Loucy (cell line): ENCODE data around the gene C1QTNF4.

Source experiments
- H2AFZ ChIP-seq: fragments of 200-600 bp; sonication (generic); 2 replicates; pipeline ENCODE4 v1.6.0; 2016; ENCODE audit warnings: antibody characterized with exemption, mild to moderate bottlenecking, low read length, moderate library complexity
- H3F3A ChIP-seq: fragments of 200-600 bp; 2 replicates; pipeline ENCODE4 v1.6.0; 2016; ENCODE audit warnings: antibody characterized with exemption, low read depth, mild to moderate bottlenecking
- H3K27me3 ChIP-seq: fragments of 200-600 bp; sonication (generic); 2 replicates; pipeline ENCODE4 v1.6.1; 2014; ENCODE audit warnings: low read length, mild to moderate bottlenecking; ENCODE audit not compliant: insufficient read depth, poor library complexity, severe bottlenecking
- H3K36me3 ChIP-seq: fragments of 200-600 bp; sonication (generic); 2 replicates; pipeline ENCODE4 v1.6.1; 2016; ENCODE audit warnings: low read length; ENCODE audit not compliant: insufficient read depth
- H3K4me1 ChIP-seq: fragments of 200-600 bp; sonication (generic); 2 replicates; pipeline ENCODE4 v1.5.1; 2014; ENCODE audit warnings: low read length, mild to moderate bottlenecking; ENCODE audit not compliant: insufficient read depth, poor library complexity, severe bottlenecking
- H3K4me2 ChIP-seq: fragments of 200-600 bp; sonication (generic); 2 replicates; pipeline ENCODE4 v1.6.0; 2014; ENCODE audit warnings: antibody characterized with exemption, low read length, low read depth, mild to moderate bottlenecking; ENCODE audit not compliant: poor library complexity, severe bottlenecking
- H3K4me3 ChIP-seq: fragments of 200-600 bp; sonication (generic); 2 replicates; pipeline ENCODE4 v1.5.1; 2014; ENCODE audit warnings: low read length, mild to moderate bottlenecking, mixed read lengths; ENCODE audit not compliant: poor library complexity, severe bottlenecking
- H3K79me2 ChIP-seq: fragments of 200-600 bp; sonication (generic); 2 replicates; pipeline ENCODE4 v1.6.1; 2014; ENCODE audit warnings: low read length; ENCODE audit not compliant: insufficient read depth
- H3K9ac ChIP-seq: fragments of 200-600 bp; sonication (generic); 2 replicates; pipeline ENCODE4 v1.6.0; 2014; ENCODE audit warnings: mild to moderate bottlenecking, low read depth, low read length, moderate library complexity; ENCODE audit not compliant: poor library complexity, severe bottlenecking
- H3K9me2 ChIP-seq: fragments of 200-600 bp; sonication (generic); replicated peaks from 2 replicates; pipeline ENCODE4 v1.6.1; 2016; ENCODE audit warnings: low read depth, low read length, mixed read lengths
- H3K9me3 ChIP-seq: fragments of 200-600 bp; sonication (generic); 2 replicates; pipeline ENCODE4 v1.6.1; 2014; ENCODE audit warnings: mild to moderate bottlenecking, antibody characterized with exemption, low read length, low read depth; ENCODE audit not compliant: insufficient read depth
- H4K20me1 ChIP-seq: fragments of 200-600 bp; sonication (generic); 2 replicates; pipeline ENCODE4 v1.6.0; 2014; ENCODE audit warnings: antibody characterized with exemption, low read length, mild to moderate bottlenecking; ENCODE audit not compliant: insufficient read depth, poor library complexity, severe bottlenecking
- CTCF ChIP-seq: fragments of 200-600 bp; sonication (generic); conservative IDR thresholded peaks from 2 replicates; pipeline ENCODE4 v1.5.1; 2014; ENCODE audit warnings: mild to moderate bottlenecking, antibody characterized with exemption, low read length
- EZH2phosphoT487 ChIP-seq: fragments of 200-600 bp; IDR thresholded peaks from 2 replicates; pipeline ENCODE4 v1.6.1; 2018; ENCODE audit warnings: antibody characterized with exemption, mild to moderate bottlenecking, moderate library complexity, borderline replicate concordance

The C1QTNF4 gene

DNA sequence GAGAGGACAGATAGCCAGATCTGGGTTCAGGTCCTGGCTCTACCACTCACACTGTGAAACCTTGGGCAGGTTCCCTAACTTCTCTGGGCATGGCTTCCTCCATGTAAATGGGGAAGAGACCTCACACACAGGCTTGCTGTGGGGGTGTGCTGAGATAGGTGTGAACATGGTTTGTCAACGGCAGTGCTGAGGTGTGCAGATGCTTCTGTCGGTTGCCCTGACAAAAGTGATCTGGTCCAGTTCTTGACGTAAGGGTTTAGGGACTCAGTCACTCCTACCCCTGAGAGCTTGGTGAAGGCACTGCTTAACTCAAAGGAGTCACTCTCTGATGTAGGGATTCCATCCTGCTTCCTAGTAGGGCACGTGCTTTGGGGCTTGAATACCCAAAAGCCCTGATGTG is 2.0 kb downstream of the C1QTNF4 start:
- no peaks in the 10 kb centered on the region; the same call in 1 of the 2 replicates for H3K36me3 ChIP-seq
- TF ChIP-seq EZH2phosphoT487: no peak
- no peak for TF ChIP-seq CTCF
- peaks cover 15% of the 10 kb centered on the region; the same call in 1 of the 2 replicates for H3F3A ChIP-seq
- no peak overlapping the region for H2AFZ ChIP-seq
- H3K9ac ChIP-seq: peak overlapping the region; percentile 88
- peaks cover 57% of the 10 kb centered on the region for H3K79me2 ChIP-seq
- H3K9me3 ChIP-seq: no peaks in the 10 kb centered on the region
- peak overlapping the region; percentile 82 for H3K4me2 ChIP-seq
- H4K20me1 ChIP-seq: no peaks in the 10 kb centered on the region
- H3K27me3 ChIP-seq: no peaks in the 10 kb centered on the region
- H3K9me2 ChIP-seq: no peaks in the 10 kb centered on the region
- peak overlapping the region; percentile 83 for H3K4me3 ChIP-seq
- H3K4me1 ChIP-seq: peaks cover 75% of the 10 kb centered on the region

- no peak for TF ChIP-seq EZH2phosphoT487
- TF ChIP-seq CTCF: no peak
- H4K20me1 ChIP-seq: no peaks in the 10 kb centered on the region
- H3K4me2 ChIP-seq: peak overlapping the region; percentile 82
- peak overlapping the region; percentile 88 for H3K9ac ChIP-seq
- no peaks in the 10 kb centered on the region for H3K27me3 ChIP-seq
- no peaks in the 10 kb centered on the region for H3K9me3 ChIP-seq
- no peaks in the 10 kb centered on the region for H3K9me2 ChIP-seq
- H3K4me1 ChIP-seq: peaks cover 80% of the 10 kb centered on the region
- peaks cover 62% of the 10 kb centered on the region for H3K79me2 ChIP-seq
- peak overlapping the region; percentile 83 for H3K4me3 ChIP-seq
- no peaks in the 10 kb centered on the region; the same call in 1 of the 2 replicates for H3K36me3 ChIP-seq
- peaks cover 15% of the 10 kb centered on the region; the same call in 1 of the 2 replicates for H3F3A ChIP-seq
- H2AFZ ChIP-seq: no peak overlapping the region
These were observed 2.4 kb downstream of the C1QTNF4 start for GRCh38 chr11:47591764-47592163.

- Histone ChIP-seq H3F3A (peaks cover 15% of the 10 kb centered on the region; the same call in 1 of the 2 replicates), H3K27me3 (no peaks in the 10 kb centered on the region), H3K9me3 (no peaks in the 10 kb centered on the region), H3K4me3 (peak overlapping the region; percentile 83), H3K36me3 (peaks cover 1% of the 10 kb centered on the region; the same call in 1 of the 2 replicates), H3K4me1 (peaks cover 80% of the 10 kb centered on the region), H2AFZ (no peak overlapping the region), H3K9me2 (no peaks in the 10 kb centered on the region), H3K9ac (peak overlapping the region; percentile 88), H4K20me1 (no peaks in the 10 kb centered on the region), H3K4me2 (peak overlapping the region; percentile 82), H3K79me2 (peaks cover 63% of the 10 kb centered on the region)
- TF ChIP-seq CTCF (no peak), EZH2phosphoT487 (no peak)
These were observed 4.0 kb downstream of the C1QTNF4 start for GRCh38 chr11:47589977-47590861.
